K562 (cell line): ENCODE measurements around the gene SHOX. TPM values are rescaled to one million over a fixed set of nuclear protein-coding genes. Genes with fewer than 3 reads are reported as not detected.
"Not testable (repeated sequence)": the region's sequence is repeated elsewhere in the genome, so short reads cannot be mapped to it uniquely, and the experiment has no call there.

Source experiments
- ATAC-seq: fragments of 200-7000 bp; cut with Tn5 transposase; 3 replicates; pipeline ENCODE4 v1.9.1; 2020; ENCODE audit warnings: moderate library complexity
- BruUV-seq: library from RNA; stranded (reverse); fragments of 400-500 nt; replicated peaks from 2 replicates; lab custom pipeline; 2021; lab: Mats Ljungman, UMichigan
- CTCF ChIA-PET: fragments of 300-600 bp; formaldehyde crosslinking; extraction: SDS; loops from one replicate; lab custom pipeline; 2021; ENCODE audit warnings: low intra/inter-chr PET ratio; lab: Yijun Ruan, JAX
- POLR2A ChIA-PET: fragments of 300-600, 350-650 bp; sonication (Branson Sonifier 250); formaldehyde crosslinking; extraction: SDS; loops from one replicate; lab custom pipeline; 2021; ENCODE audit warnings: antibody characterized with exemption, inconsistent platforms; lab: Yijun Ruan, JAX
- DNase-seq, 4 experiments: peaks; one replicate each; pipeline versions ENCODE4 v3.0.0 to v3.0.0-alpha.2; 2011 to 2018; ENCODE audit warnings: low spot score in 3 of 4, mixed read lengths in 3 of 4; ENCODE audit errors: extremely low read depth in 1 of 4
- FAIRE-seq: peaks from 2 replicates; lab custom pipeline; 2011; peaks lifted over from hg19 to GRCh38; lab: Jason Lieb, UNC
- H2AFZ ChIP-seq: 2 replicates; pipeline ENCODE4 v1.6.0; 2011; ENCODE audit warnings: low read depth, low read length, control low read depth, inconsistent platforms
- H3K27ac ChIP-seq: fragments of 200-600 bp; 3 replicates; pipeline ENCODE4 v1.8.0; 2011; ENCODE audit warnings: low read depth, mild to moderate bottlenecking, control low read depth, inconsistent platforms, low read length, moderate library complexity, mixed read lengths; ENCODE audit errors: extremely low read depth
- H3K27me3 ChIP-seq, 2 experiments: fragments of 300-600 bp in 1 of 2; 2 replicates in 1 of 2; 3 replicates in 1 of 2; pipeline versions ENCODE4 v1.6.0 to v1.8.0; 2011; ENCODE audit warnings: inconsistent platforms in 2 of 2, low read length in 2 of 2, mild to moderate bottlenecking in 1 of 2, mixed read lengths in 1 of 2, moderate library complexity in 1 of 2; ENCODE audit not compliant: control insufficient read depth in 2 of 2, insufficient read depth in 2 of 2
- H3K36me3 ChIP-seq: fragments of 300-600 bp; 3 replicates; pipeline ENCODE4 v1.8.0; 2011; ENCODE audit warnings: mild to moderate bottlenecking, low read length, inconsistent platforms; ENCODE audit not compliant: control insufficient read depth, insufficient read depth
- H3K4me1 ChIP-seq, 2 experiments: fragments of 200-600 bp in 1 of 2; replicated peaks in 1 of 2; 2 replicates in 1 of 2; 3 replicates in 1 of 2; pipeline versions ENCODE4 v1.5.1 to v1.8.0; 2011; ENCODE audit warnings: inconsistent platforms in 2 of 2, low read length in 2 of 2, mild to moderate bottlenecking in 1 of 2, mixed read lengths in 1 of 2, moderate library complexity in 1 of 2; ENCODE audit not compliant: control insufficient read depth in 2 of 2, insufficient read depth in 2 of 2
- H3K4me2 ChIP-seq: 2 replicates; pipeline ENCODE4 v1.6.1; 2011; ENCODE audit warnings: low read length, control low read depth, inconsistent platforms, mixed read lengths; ENCODE audit not compliant: insufficient read depth
- H3K4me3 ChIP-seq: fragments of 200-600 bp; sonication (generic), shearing (Covaris generic); 2 replicates; pipeline ENCODE4 v1.5.1; 2016; ENCODE audit warnings: control low read depth, inconsistent platforms
- H3K79me2 ChIP-seq: fragments of 200-600 bp; 3 replicates; pipeline ENCODE4 v1.8.0; 2011; ENCODE audit warnings: low read length, inconsistent platforms; ENCODE audit not compliant: control insufficient read depth, insufficient read depth
- H3K9ac ChIP-seq, 2 experiments: 2 replicates each; pipeline versions ENCODE4 v1.6.0 to v1.6.1; 2011; ENCODE audit warnings: low read depth in 2 of 2, low read length in 2 of 2, control low read depth in 1 of 2, inconsistent platforms in 1 of 2, mild to moderate bottlenecking in 1 of 2, mixed read lengths in 1 of 2; ENCODE audit not compliant: insufficient read depth in 1 of 2
- H3K9me1 ChIP-seq: one replicate; pipeline ENCODE4 v1.6.0; 2011; ENCODE audit warnings: inconsistent platforms, mild to moderate bottlenecking, low read length, moderate library complexity; ENCODE audit not compliant: control insufficient read depth, insufficient read depth
- H3K9me3 ChIP-seq: replicated peaks from 2 replicates; pipeline ENCODE4 v1.5.1; 2011; ENCODE audit warnings: low read depth, low read length, inconsistent platforms; ENCODE audit not compliant: control insufficient read depth, insufficient read depth
- H4K20me1 ChIP-seq: replicated peaks from 2 replicates; pipeline ENCODE4 v1.6.1; 2011; ENCODE audit warnings: low read length, inconsistent platforms, mixed read lengths; ENCODE audit not compliant: control insufficient read depth, insufficient read depth
- WGBS: fragments of 100-300 bp; shearing (Covaris generic); methylation state at CpG from one replicate; pipeline ENCODE4 v1.1.6; 2016; ENCODE audit warnings: low coverage, mixed read lengths; ENCODE audit not compliant: insufficient coverage; ENCODE audit errors: missing lambda C conversion rate; 5-methylcytosine and 5-hydroxymethylcytosine counted together
- in situ Hi-C: fragments of 300-500 bp; cut with MboI; formaldehyde crosslinking; loops from 4 replicates; pipeline ENCODE4 v1.15.0; 2018; ENCODE audit warnings: inconsistent platforms, mixed read lengths
- intact Hi-C: fragments of 100-400 bp; cut with micrococcal nuclease; formaldehyde crosslinking; loops from 2 replicates; pipeline ENCODE4 v1.14.2; 2022
- polyA plus RNA-seq, 8 experiments: library from polyadenylated mRNA; depleted of rRNA in 4 of 8; stranded (reverse) in 5 of 8; unstranded in 3 of 8; fragments of >200 nt; fragmentation: Nextera tagmentation in 2 of 8; fragmentation: Illumina TruSeq in 1 of 8; extraction: Ambion mirVana in 2 of 8; extraction: Trizol in 1 of 8; gene quantifications; 2 replicates each; pipeline versions ENCODE4 v1.2.1 to v1.2.3, GENCODE V29; 2011 to 2014; ENCODE audit warnings: inconsistent platforms in 1 of 8, missing spikeins in 1 of 8
- total RNA-seq, 7 experiments: library from RNA; depleted of rRNA in 6 of 7; stranded (reverse); fragments of >200 nt in 6 of 7; fragmentation: Illumina TruSeq in 2 of 7; extraction: Trizol in 2 of 7; gene quantifications; 2 replicates each; pipeline versions ENCODE4 v1.2.1 to v1.2.3, GENCODE V29; 2011 to 2021; ENCODE audit warnings: low replicate concordance in 1 of 7

SHOX gene
- total and polyA plus RNA-seq, 9 of the 15 experiments (the other 6 are each of a cell fraction or from before 2014, with no cell fraction given) = not detected

GRCh38 chrX:604616-605015 lies 26.0 kb upstream of the SHOX start:
- BruUV-seq, in situ Hi-C loops: not testable (repeated sequence)

GRCh38 chrX:608088-608487 lies 22.5 kb upstream of the SHOX start:
- in situ Hi-C loops, H3K9me3 ChIP-seq, H3K9ac ChIP-seq, H3K4me3 ChIP-seq, CTCF ChIA-PET, H3K27ac ChIP-seq, H4K20me1 ChIP-seq, H2AFZ ChIP-seq, H3K27me3 ChIP-seq, H3K36me3 ChIP-seq, H3K9me1 ChIP-seq, intact Hi-C loops, H3K4me1 ChIP-seq, POLR2A ChIA-PET, DNase-seq, H3K4me2 ChIP-seq, BruUV-seq, ATAC-seq, FAIRE-seq, H3K79me2 ChIP-seq: not testable (repeated sequence)
- 0% methylated on average over 1 of the region's 3 CpGs for WGBS

More at GRCh38 chrX:604616-605015, 26.0 kb upstream of the SHOX start:
- H3K27ac ChIP-seq, H3K9ac ChIP-seq, CTCF ChIA-PET, FAIRE-seq, H3K27me3 ChIP-seq, H3K4me2 ChIP-seq, POLR2A ChIA-PET, intact Hi-C loops, H2AFZ ChIP-seq, H3K4me3 ChIP-seq, H3K79me2 ChIP-seq, DNase-seq, H3K9me3 ChIP-seq, H3K9me1 ChIP-seq, H4K20me1 ChIP-seq, H3K4me1 ChIP-seq, ATAC-seq, H3K36me3 ChIP-seq: not testable (repeated sequence)
